HCT116 (cell line): ENCODE measurements around the gene RBP2. TPM values are rescaled to one million over a fixed set of nuclear protein-coding genes. Genes with fewer than 3 reads are reported as not detected.

ENCODE experiments used
- ATAC-seq: fragments of 200-7000 bp; cut with Tn5 transposase; 2 replicates; pipeline ENCODE4 v1.9.1; 2020; ENCODE audit warnings: mild to moderate bottlenecking, moderate library complexity
- BruUV-seq: library from RNA; stranded (reverse); fragments of 400-500 nt; replicated peaks from 2 replicates; lab custom pipeline; 2021; lab: Mats Ljungman, UMichigan
- CTCF ChIA-PET: fragments of 300-600 bp; sonication (Branson Sonifier 250); formaldehyde crosslinking; loops from one replicate; lab custom pipeline; 2021; ENCODE audit warnings: antibody characterized with exemption; lab: Charles Lee
- POLR2A ChIA-PET: fragments of 300-600, 350-600 bp; sonication (Branson Sonifier 250); formaldehyde crosslinking; loops from one replicate; lab custom pipeline; 2021; ENCODE audit warnings: antibody characterized with exemption; lab: Charles Lee
- RAD21 ChIA-PET, 2 experiments: fragments of 300-600 bp; sonication (Branson Sonifier 250); formaldehyde crosslinking; loops; one replicate each; lab custom pipeline; 2023; ENCODE audit warnings: low total read pairs in 2 of 2; ENCODE audit not compliant: uncharacterized antibody in 2 of 2, unreplicated experiment in 2 of 2, low non-redundant PET in 1 of 2; lab: Charles Lee
- DNase-seq: peaks from one replicate; pipeline ENCODE4 v3.0.0-alpha.2; 2010; ENCODE audit warnings: low read depth, low spot score
- H2AFZ ChIP-seq: fragments of 200-600 bp; shearing (Covaris generic), sonication (generic); 2 replicates; pipeline ENCODE4 v1.6.1; 2017; ENCODE audit warnings: low read depth, mixed run types, mixed read lengths, antibody characterized with exemption, low read length; ENCODE audit not compliant: poor library complexity, severe bottlenecking
- H3K27ac ChIP-seq: 2 replicates; pipeline ENCODE4 v1.5.1; 2012; ENCODE audit warnings: low read depth, low read length
- H3K27me3 ChIP-seq: fragments of 200-600 bp; sonication (generic); 2 replicates; pipeline ENCODE4 v1.6.1; 2016; ENCODE audit warnings: mixed run types, low read length, mixed read lengths; ENCODE audit not compliant: insufficient read depth
- H3K36me3 ChIP-seq, 2 experiments: fragments of 200-500 bp in 1 of 2; fragments of 200-600 bp in 1 of 2; sonication (Bioruptor generic) in 1 of 2; sonication (generic) in 1 of 2; 2 replicates each; pipeline versions ENCODE4 v1.5.1 to v1.6.1; 2014 to 2016; ENCODE audit warnings: low read length in 2 of 2, inconsistent platforms in 1 of 2, mixed read lengths in 1 of 2, mixed run types in 1 of 2; ENCODE audit not compliant: insufficient read depth in 2 of 2, control insufficient read depth in 1 of 2
- H3K4me1 ChIP-seq, 2 experiments: fragments of 200-600 bp in 1 of 2; sonication (generic) in 1 of 2; 2 replicates each; pipeline versions ENCODE4 v1.5.1 to v1.6.1; 2012 to 2017; ENCODE audit warnings: low read length in 2 of 2, inconsistent platforms in 1 of 2, mild to moderate bottlenecking in 1 of 2, mixed read lengths in 1 of 2, mixed run types in 1 of 2, moderate library complexity in 1 of 2; ENCODE audit not compliant: insufficient read depth in 2 of 2, control insufficient read depth in 1 of 2
- H3K4me2 ChIP-seq: fragments of 200-600 bp; sonication (generic); 2 replicates; pipeline ENCODE4 v1.6.1; 2017; ENCODE audit warnings: mixed run types, low read length, mixed read lengths
- H3K4me3 ChIP-seq, 2 experiments: fragments of 200-600 bp in 1 of 2; sonication (generic) in 1 of 2; replicated peaks in 1 of 2; 2 replicates each; pipeline ENCODE4 v1.5.1; 2011 to 2016; ENCODE audit warnings: low read length in 2 of 2, control low read depth in 1 of 2, low read depth in 1 of 2, mild to moderate bottlenecking in 1 of 2, mixed read lengths in 1 of 2, mixed run types in 1 of 2
- H3K79me2 ChIP-seq: fragments of 200-600 bp; sonication (generic); 2 replicates; pipeline ENCODE4 v1.6.1; 2017; ENCODE audit warnings: mild to moderate bottlenecking, mixed run types, low read length, moderate library complexity, mixed read lengths; ENCODE audit not compliant: insufficient read depth
- H3K9ac ChIP-seq: fragments of 200-600 bp; sonication (generic); 2 replicates; pipeline ENCODE4 v1.6.1; 2016; ENCODE audit warnings: low read length, mixed read lengths
- H3K9me2 ChIP-seq: fragments of 200-600 bp; sonication (generic), shearing (Covaris generic); 2 replicates; pipeline ENCODE4 v1.6.1; 2017; ENCODE audit warnings: mixed run types, mild to moderate bottlenecking, moderate library complexity; ENCODE audit not compliant: insufficient read depth
- H3K9me3 ChIP-seq, 2 experiments: fragments of 200-500 bp in 1 of 2; fragments of 200-600 bp in 1 of 2; sonication (Bioruptor generic) in 1 of 2; sonication (generic) in 1 of 2; 2 replicates each; pipeline ENCODE4 v1.6.1; 2014 to 2017; ENCODE audit warnings: low read length in 2 of 2, mixed read lengths in 2 of 2, inconsistent platforms in 1 of 2, low read depth in 1 of 2, mild to moderate bottlenecking in 1 of 2, mixed run types in 1 of 2, moderate library complexity in 1 of 2; ENCODE audit not compliant: control insufficient read depth in 1 of 2, insufficient read depth in 1 of 2
- H4K20me1 ChIP-seq: fragments of 200-600 bp; sonication (generic), shearing (Covaris generic); 2 replicates; pipeline ENCODE4 v1.6.1; 2017; ENCODE audit warnings: mixed run types, mild to moderate bottlenecking, moderate library complexity; ENCODE audit not compliant: insufficient read depth
- ATF3 ChIP-seq: IDR thresholded peaks from 2 replicates; pipeline ENCODE4 v1.6.1; 2012
- ELF1 ChIP-seq: IDR thresholded peaks from 2 replicates; pipeline ENCODE4 v1.6.1; 2012; ENCODE audit warnings: low read depth, borderline replicate concordance
- RAD21 ChIP-seq: IDR thresholded peaks from 2 replicates; pipeline ENCODE4 v1.6.1; 2012; ENCODE audit warnings: low read depth, mild to moderate bottlenecking
- REST ChIP-seq: IDR thresholded peaks from 2 replicates; pipeline ENCODE4 v1.6.1; 2012; ENCODE audit warnings: low read depth
- SIN3A ChIP-seq: IDR thresholded peaks from 2 replicates; pipeline ENCODE4 v1.6.1; 2012; ENCODE audit warnings: low read depth
- SP1 ChIP-seq: IDR thresholded peaks from 2 replicates; pipeline ENCODE4 v1.6.1; 2012; ENCODE audit warnings: low read depth
- SRF ChIP-seq: IDR thresholded peaks from 2 replicates; pipeline ENCODE4 v1.6.1; 2012; ENCODE audit warnings: low read depth
- ZBTB33 ChIP-seq: IDR thresholded peaks from 2 replicates; pipeline ENCODE4 v1.6.1; 2011; ENCODE audit warnings: mild to moderate bottlenecking, low read length, moderate library complexity; ENCODE audit not compliant: insufficient replicate concordance; ENCODE audit errors: extremely low read depth
- ZNF274 ChIP-seq: fragments of 200-500 bp; sonication (Bioruptor generic); IDR thresholded peaks from 2 replicates; pipeline ENCODE4 v1.6.1; 2014; ENCODE audit warnings: mild to moderate bottlenecking, low read depth, low read length, inconsistent platforms
- intact Hi-C: fragments of 100-400 bp; cut with micrococcal nuclease; formaldehyde crosslinking; loops from 2 replicates; pipeline ENCODE4 v1.10.0; 2022
- total RNA-seq: library from RNA; stranded (reverse); gene quantifications from one replicate; pipeline ENCODE4 v1.2.1, GENCODE V29; 2021; ENCODE audit not compliant: unreplicated experiment

RBP2 gene
- total RNA-seq, 1 experiment from 2014 or later, result not detected

- H3K79me2 ChIP-seq, result no peaks in the 10 kb centered on the region
- DNase-seq, result no peak
- ChIA-PET RAD21 (no interaction called here), POLR2A (no interaction called here), CTCF (no interaction called here)
- TF ChIP-seq REST, result no peak
- TF ChIP-seq RAD21, result no peak
- no peak for TF ChIP-seq ELF1
- no peaks in the 10 kb centered on the region for H4K20me1 ChIP-seq
- H3K27me3 ChIP-seq, result no peaks in the 10 kb centered on the region; the same call in 1 of the 2 replicates
- H3K9me3 ChIP-seq, result no peaks in the 10 kb centered on the region
- BruUV-seq, result no TSS peak
- no peaks in the 10 kb centered on the region for H3K4me1 ChIP-seq
- H3K9ac ChIP-seq, result no peak overlapping the region
- no peak for ATAC-seq
- no peak overlapping the region for H3K4me3 ChIP-seq
- intact Hi-C loops, result no loop called here
- no peak overlapping the region for H3K27ac ChIP-seq
- H3K4me2 ChIP-seq, result no peak overlapping the region
- no peak overlapping the region for H2AFZ ChIP-seq
- H3K9me2 ChIP-seq, result no peaks in the 10 kb centered on the region
- no peaks in the 10 kb centered on the region for H3K36me3 ChIP-seq
Observed at GRCh38 chr3:139450159-139450558, 26.2 kb downstream of the RBP2 start.

GRCh38 chr3:139449566-139449965, 26.8 kb downstream of the RBP2 start:
- H4K20me1 ChIP-seq, result no peaks in the 10 kb centered on the region
- no peak overlapping the region for H2AFZ ChIP-seq
- no peaks in the 10 kb centered on the region for H3K9me2 ChIP-seq
- H3K27me3 ChIP-seq, result no peaks in the 10 kb centered on the region; the same call in 1 of the 2 replicates
- DNase-seq, result no peak
- intact Hi-C loops, result no loop called here
- ATAC-seq, result no peak
- ChIA-PET CTCF (no interaction called here), RAD21 (no interaction called here), POLR2A (no interaction called here)
- H3K4me3 ChIP-seq, result no peak overlapping the region
- H3K4me2 ChIP-seq, result no peak overlapping the region
- no TSS peak for BruUV-seq
- H3K36me3 ChIP-seq, result no peaks in the 10 kb centered on the region
- no peaks in the 10 kb centered on the region for H3K79me2 ChIP-seq
- no peak overlapping the region for H3K9ac ChIP-seq
- H3K9me3 ChIP-seq, result no peaks in the 10 kb centered on the region
- no peak overlapping the region for H3K27ac ChIP-seq
- no peaks in the 10 kb centered on the region for H3K4me1 ChIP-seq
- TF ChIP-seq SIN3A (no peak), SRF (no peak), ZNF274 (no peak), ATF3 (no peak), REST (no peak), SP1 (no peak), ZBTB33 (no peak)
